Mucosa of rectum (tissue), 2 donors: ENCODE results near the gene ZDHHC11.
"Not testable (repeated sequence)": the region's sequence is repeated elsewhere in the genome, so short reads cannot be mapped to it uniquely, and the experiment has no call there.

Experiments used
- H3K27ac ChIP-seq, 2 donors: one replicate each; pipeline ENCODE4 v1.7.0; 2013; ENCODE audit warnings: inconsistent platforms in 2 of 2, low read depth in 2 of 2, low read length in 2 of 2
- H3K27me3 ChIP-seq, 2 donors: one replicate each; pipeline ENCODE4 v1.7.0; 2013; ENCODE audit warnings: low read length in 2 of 2; ENCODE audit not compliant: control insufficient read depth in 2 of 2, insufficient read depth in 2 of 2
- H3K36me3 ChIP-seq, 2 donors: one replicate each; pipeline ENCODE4 v1.7.0; 2013; ENCODE audit warnings: low read length in 2 of 2; ENCODE audit not compliant: control insufficient read depth in 2 of 2, insufficient read depth in 2 of 2
- H3K4me1 ChIP-seq, 2 donors: one replicate each; pipeline ENCODE4 v1.7.0; 2013; ENCODE audit warnings: low read length in 2 of 2, mild to moderate bottlenecking in 1 of 2; ENCODE audit not compliant: control insufficient read depth in 2 of 2, insufficient read depth in 2 of 2
- H3K4me3 ChIP-seq, 2 donors: one replicate each; pipeline ENCODE4 v1.7.0; 2013; ENCODE audit warnings: low read length in 2 of 2
- H3K9ac ChIP-seq, 2 donors: one replicate each; pipeline ENCODE4 v1.7.0; 2013; ENCODE audit warnings: low read length in 2 of 2, low read depth in 1 of 2, mild to moderate bottlenecking in 1 of 2
- H3K9me3 ChIP-seq, 2 donors: one replicate each; pipeline ENCODE4 v1.7.0; 2013; ENCODE audit warnings: low read length in 2 of 2; ENCODE audit not compliant: control insufficient read depth in 2 of 2
- donor health status: healthy.
- donor health status: Normal muscosa, but diverticular disease.

Gene ZDHHC11

GRCh38 chr5:760363-761058 lies 90.3 kb downstream of the ZDHHC11 start:
- H3K36me3 ChIP-seq = peaks cover 0 to 4% of the 10 kb centered on the region in 2 donors
- no peaks in the 10 kb centered on the region for H3K27me3 ChIP-seq
- H3K9me3 ChIP-seq = no peaks in the 10 kb centered on the region
- H3K4me3 ChIP-seq = no peak overlapping the region
- no peak overlapping the region for H3K9ac ChIP-seq
- peaks cover 34 to 37% of the 10 kb centered on the region in 2 donors for H3K4me1 ChIP-seq
- no peak overlapping the region for H3K27ac ChIP-seq

- Histone ChIP-seq H3K4me3 (no peak overlapping the region), H3K9me3 (no peaks in the 10 kb centered on the region), H3K36me3 (peaks cover 0 to 2% of the 10 kb centered on the region in 2 donors), H3K9ac (no peak overlapping the region), H3K4me1 (peaks cover 34 to 37% of the 10 kb centered on the region in 2 donors), H3K27me3 (no peaks in the 10 kb centered on the region), H3K27ac (peak overlapping the region in 1 of 2 donors; percentile 70)
These were observed 90.9 kb downstream of the ZDHHC11 start for GRCh38 chr5:759781-760362.

GRCh38 chr5:759111-759751 lies 91.6 kb downstream of the ZDHHC11 start:
- H3K4me3 ChIP-seq = peak overlapping the region; percentile 41 to 65
- peaks cover 0 to 2% of the 10 kb centered on the region in 2 donors for H3K36me3 ChIP-seq
- H3K27me3 ChIP-seq = no peaks in the 10 kb centered on the region
- H3K4me1 ChIP-seq = peaks cover 34 to 37% of the 10 kb centered on the region in 2 donors
- H3K9me3 ChIP-seq = no peaks in the 10 kb centered on the region
- peak overlapping the region; percentile 65 to 73 for H3K27ac ChIP-seq
- H3K9ac ChIP-seq = peak overlapping the region in 1 of 2 donors; percentile 51

DNA sequence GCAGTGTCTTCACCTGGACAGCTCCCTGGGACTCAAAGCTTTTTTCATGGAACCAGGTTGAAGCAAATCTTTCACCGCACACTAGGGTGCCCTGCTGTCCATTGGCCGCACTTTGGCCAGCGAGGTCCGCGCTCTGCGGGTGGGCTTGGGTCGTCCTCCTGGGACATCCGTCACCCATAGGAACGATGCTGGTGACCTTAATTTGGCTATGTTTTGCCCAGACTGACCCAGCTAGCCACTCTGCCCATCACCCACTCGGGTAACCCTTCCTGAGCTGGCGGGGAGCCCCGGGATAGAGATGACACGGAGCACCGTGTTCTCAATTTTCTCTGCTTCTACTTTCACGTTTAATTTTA lies 92.1 kb downstream of the ZDHHC11 start:
- no peaks in the 10 kb centered on the region for H3K9me3 ChIP-seq
- peak overlapping the region; percentile 65 to 73 for H3K27ac ChIP-seq
- H3K9ac ChIP-seq = peak overlapping the region; percentile 28 to 51
- H3K36me3 ChIP-seq = no peaks in the 10 kb centered on the region
- peak overlapping the region; percentile 41 to 65 for H3K4me3 ChIP-seq
- peaks cover 34 to 37% of the 10 kb centered on the region in 2 donors for H3K4me1 ChIP-seq
- no peaks in the 10 kb centered on the region for H3K27me3 ChIP-seq

DNA sequence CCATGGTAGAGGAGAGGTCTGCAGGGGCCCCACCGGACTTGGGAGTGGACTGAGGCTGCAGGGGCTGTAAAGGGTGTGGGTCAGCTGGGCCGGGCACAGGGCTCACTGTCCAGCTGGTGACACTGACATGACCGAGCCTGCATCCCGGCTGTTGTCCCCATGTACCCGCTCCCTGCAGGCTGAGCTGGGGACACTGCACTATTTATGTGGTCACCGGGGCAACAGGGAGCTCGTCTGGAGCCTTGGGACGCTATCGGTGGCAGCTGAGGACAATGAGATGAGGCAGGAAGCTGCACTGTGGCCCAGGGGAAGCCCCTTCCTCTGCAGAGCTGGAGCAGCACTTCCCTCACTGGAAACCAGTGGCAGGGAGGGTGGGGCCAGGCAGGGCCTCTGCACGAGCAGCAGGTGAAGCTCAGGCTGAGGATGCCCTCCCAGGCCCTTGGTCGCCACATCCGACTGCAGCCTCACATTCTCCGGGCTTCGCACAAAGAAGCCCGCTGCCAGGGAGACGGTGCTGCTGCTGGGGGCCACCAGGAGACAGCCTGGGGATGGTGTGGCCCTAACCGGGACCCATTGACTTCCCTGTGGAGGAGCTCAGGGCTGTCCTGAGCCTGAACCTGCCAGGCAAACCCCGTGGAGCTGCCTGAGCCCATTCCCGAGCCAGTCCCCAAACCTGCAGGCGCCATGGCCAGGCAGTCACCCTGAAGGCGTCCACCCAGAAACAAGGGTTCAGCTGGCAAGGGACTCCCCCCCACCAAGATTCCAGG lies 92.7 kb downstream of the ZDHHC11 start:
- H3K9me3 ChIP-seq = no peaks in the 10 kb centered on the region
- H3K4me3 ChIP-seq = peak overlapping the region; percentile 41 to 65
- no peaks in the 10 kb centered on the region for H3K36me3 ChIP-seq
- peak overlapping the region; percentile 28 to 51 for H3K9ac ChIP-seq
- peak overlapping the region; percentile 65 to 73 for H3K27ac ChIP-seq
- peaks cover 34 to 37% of the 10 kb centered on the region in 2 donors for H3K4me1 ChIP-seq
- no peaks in the 10 kb centered on the region for H3K27me3 ChIP-seq

GRCh38 chr5:757346-757930 lies 93.3 kb downstream of the ZDHHC11 start:
- Histone ChIP-seq H3K9me3 (no peaks in the 10 kb centered on the region), H3K27me3 (no peaks in the 10 kb centered on the region), H3K9ac (peak overlapping the region in 1 of 2 donors; percentile 51), H3K4me3 (peak overlapping the region in 1 of 2 donors; percentile 24), H3K27ac (peak overlapping the region in 1 of 2 donors; percentile 73), H3K4me1 (peaks cover 34 to 37% of the 10 kb centered on the region in 2 donors), H3K36me3 (no peaks in the 10 kb centered on the region)

- Histone ChIP-seq H3K9me3 (no peaks in the 10 kb centered on the region), H3K4me3 (peak overlapping the region in 1 of 2 donors; percentile 24), H3K27ac (peak overlapping the region in 1 of 2 donors; percentile 73), H3K4me1 (peaks cover 34 to 37% of the 10 kb centered on the region in 2 donors), H3K9ac (peak overlapping the region in 1 of 2 donors; percentile 51), H3K27me3 (no peaks in the 10 kb centered on the region), H3K36me3 (no peaks in the 10 kb centered on the region)
These were observed 93.9 kb downstream of the ZDHHC11 start for GRCh38 chr5:756865-757345.

DNA sequence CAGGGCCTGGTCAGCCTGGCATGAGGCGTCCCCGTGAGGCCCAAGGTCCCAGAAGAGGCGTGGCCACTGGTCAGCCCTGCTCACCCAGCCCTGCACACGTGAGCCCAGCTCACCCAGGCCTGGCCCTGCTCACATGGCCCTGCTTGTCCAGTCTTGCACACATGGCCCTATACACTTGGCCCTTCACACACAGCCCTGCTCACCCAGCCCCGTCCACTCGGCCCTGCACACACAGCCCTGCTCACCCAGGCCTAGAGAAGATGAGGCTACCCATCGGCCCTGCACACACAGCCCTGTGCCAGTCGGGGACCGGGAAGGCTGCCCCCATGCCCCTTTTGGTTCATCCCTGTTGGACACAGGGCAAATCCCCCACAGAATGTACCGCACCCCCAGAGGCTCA lies 94.6 kb downstream of the ZDHHC11 start:
- Histone ChIP-seq H3K27me3 (no peaks in the 10 kb centered on the region), H3K4me3 (no peak overlapping the region), H3K36me3 (no peaks in the 10 kb centered on the region), H3K4me1 (peaks cover 34 to 37% of the 10 kb centered on the region in 2 donors), H3K27ac (no peak overlapping the region), H3K9me3 (no peaks in the 10 kb centered on the region), H3K9ac (peak overlapping the region in 1 of 2 donors; percentile 51)

DNA sequence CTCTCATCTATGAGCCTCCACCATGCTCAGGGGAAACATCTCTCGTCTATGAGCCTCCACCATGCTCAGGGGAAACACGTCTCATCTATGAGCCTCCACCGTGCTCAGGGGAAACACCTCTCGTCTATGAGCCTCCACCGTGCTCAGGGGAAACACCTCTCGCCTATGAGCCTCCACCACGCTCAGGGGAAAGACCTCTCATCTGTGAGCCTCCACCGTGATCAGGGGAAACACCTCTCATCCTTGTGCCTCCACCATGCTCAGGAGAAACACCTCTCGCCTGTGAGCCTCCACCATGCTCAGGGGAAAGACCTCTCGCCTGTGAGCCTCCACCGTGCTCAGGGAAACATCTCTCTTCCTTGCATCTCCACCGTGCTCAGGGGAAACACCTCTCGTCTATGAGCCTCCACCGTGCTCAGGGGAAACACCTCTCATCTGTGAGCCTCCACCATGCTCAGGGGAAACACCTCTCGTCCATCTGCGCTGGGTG lies 96.6 kb downstream of the ZDHHC11 start:
- peaks cover 24 to 29% of the 10 kb centered on the region in 2 donors for H3K4me1 ChIP-seq
- H3K36me3 ChIP-seq, H3K27me3 ChIP-seq, H3K27ac ChIP-seq, H3K9ac ChIP-seq, H3K4me3 ChIP-seq, H3K9me3 ChIP-seq: not testable (repeated sequence)
